Ishikawa (cell line): ENCODE results near the gene GALNT4.

Experiments used
- EP300 ChIP-seq: IDR thresholded peaks from 2 replicates; pipeline ENCODE4 v1.6.1; 2012; ENCODE audit warnings: borderline replicate concordance
- FOXM1 ChIP-seq: IDR thresholded peaks from 2 replicates; pipeline ENCODE4 v1.6.1; 2012; ENCODE audit warnings: low read depth, borderline replicate concordance
- RAD21 ChIP-seq: IDR thresholded peaks from 2 replicates; pipeline ENCODE4 v1.6.1; 2012; ENCODE audit warnings: low read depth
- TAF1 ChIP-seq: IDR thresholded peaks from 2 replicates; pipeline ENCODE4 v1.6.1; 2012; ENCODE audit warnings: low read depth, mild to moderate bottlenecking
- TCF12 ChIP-seq: IDR thresholded peaks from 2 replicates; pipeline ENCODE4 v1.6.1; 2012; ENCODE audit warnings: low read depth
- TEAD4 ChIP-seq: IDR thresholded peaks from 2 replicates; pipeline ENCODE4 v1.6.1; 2012
- YY1 ChIP-seq: IDR thresholded peaks from 2 replicates; pipeline ENCODE4 v1.6.1; 2012; ENCODE audit warnings: low read depth
- TF ChIP-seq, protein P1 (sequence below): IDR thresholded peaks from 2 replicates; pipeline ENCODE4 v1.6.1; 2012
- TF ChIP-seq, protein P2 (sequence below): IDR thresholded peaks from 2 replicates; pipeline ENCODE4 v1.6.1; 2012; ENCODE audit warnings: low read depth, mild to moderate bottlenecking

DNA sequence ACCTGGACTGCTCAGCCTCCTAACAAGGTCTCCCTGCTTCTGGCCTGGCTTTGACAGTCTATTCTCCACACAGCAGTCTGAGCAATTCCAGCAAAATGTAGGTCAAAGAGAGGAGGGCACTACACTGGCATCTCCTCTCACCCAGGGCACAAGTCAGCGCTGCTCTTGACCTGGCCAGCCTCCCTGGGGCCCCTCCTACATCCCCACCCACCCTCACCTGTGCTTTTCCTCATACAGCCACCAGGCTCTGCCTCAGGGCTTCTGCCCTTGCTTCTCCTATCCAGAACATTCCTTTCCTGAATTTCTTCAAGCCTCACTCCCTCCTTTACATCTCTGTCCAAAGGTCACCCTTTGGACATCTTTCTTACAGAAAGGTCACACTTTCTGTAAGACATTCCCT, 33.7 kb downstream of the GALNT4 start:
- TF ChIP-seq RAD21 (no peak), TEAD4 (no peak), TCF12 (no peak), TAF1 (no peak), EP300 (no peak), FOXM1 (no peak), YY1 (no peak)
- TF ChIP-seq, protein P1, sequence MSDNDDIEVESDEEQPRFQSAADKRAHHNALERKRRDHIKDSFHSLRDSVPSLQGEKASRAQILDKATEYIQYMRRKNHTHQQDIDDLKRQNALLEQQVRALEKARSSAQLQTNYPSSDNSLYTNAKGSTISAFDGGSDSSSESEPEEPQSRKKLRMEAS: no peak
- TF ChIP-seq, protein P2, sequence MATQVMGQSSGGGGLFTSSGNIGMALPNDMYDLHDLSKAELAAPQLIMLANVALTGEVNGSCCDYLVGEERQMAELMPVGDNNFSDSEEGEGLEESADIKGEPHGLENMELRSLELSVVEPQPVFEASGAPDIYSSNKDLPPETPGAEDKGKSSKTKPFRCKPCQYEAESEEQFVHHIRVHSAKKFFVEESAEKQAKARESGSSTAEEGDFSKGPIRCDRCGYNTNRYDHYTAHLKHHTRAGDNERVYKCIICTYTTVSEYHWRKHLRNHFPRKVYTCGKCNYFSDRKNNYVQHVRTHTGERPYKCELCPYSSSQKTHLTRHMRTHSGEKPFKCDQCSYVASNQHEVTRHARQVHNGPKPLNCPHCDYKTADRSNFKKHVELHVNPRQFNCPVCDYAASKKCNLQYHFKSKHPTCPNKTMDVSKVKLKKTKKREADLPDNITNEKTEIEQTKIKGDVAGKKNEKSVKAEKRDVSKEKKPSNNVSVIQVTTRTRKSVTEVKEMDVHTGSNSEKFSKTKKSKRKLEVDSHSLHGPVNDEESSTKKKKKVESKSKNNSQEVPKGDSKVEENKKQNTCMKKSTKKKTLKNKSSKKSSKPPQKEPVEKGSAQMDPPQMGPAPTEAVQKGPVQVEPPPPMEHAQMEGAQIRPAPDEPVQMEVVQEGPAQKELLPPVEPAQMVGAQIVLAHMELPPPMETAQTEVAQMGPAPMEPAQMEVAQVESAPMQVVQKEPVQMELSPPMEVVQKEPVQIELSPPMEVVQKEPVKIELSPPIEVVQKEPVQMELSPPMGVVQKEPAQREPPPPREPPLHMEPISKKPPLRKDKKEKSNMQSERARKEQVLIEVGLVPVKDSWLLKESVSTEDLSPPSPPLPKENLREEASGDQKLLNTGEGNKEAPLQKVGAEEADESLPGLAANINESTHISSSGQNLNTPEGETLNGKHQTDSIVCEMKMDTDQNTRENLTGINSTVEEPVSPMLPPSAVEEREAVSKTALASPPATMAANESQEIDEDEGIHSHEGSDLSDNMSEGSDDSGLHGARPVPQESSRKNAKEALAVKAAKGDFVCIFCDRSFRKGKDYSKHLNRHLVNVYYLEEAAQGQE: no peak
